CD4-positive, alpha-beta T cell treated with Interleukin-12 subunit alpha and Interleukin-12 subunit beta, for 1 hour (primary cell): ENCODE data around the gene CLEC16A.

ENCODE experiments used
- DNase-seq: peaks from one replicate; pipeline ENCODE4 v3.0.0-alpha.2; 2020

Gene CLEC16A

GRCh38 chr16:11183035-11183812 lies 238.9 kb downstream of the CLEC16A start:
- no peak for DNase-seq

GRCh38 chr16:11183951-11184350 lies 239.6 kb downstream of the CLEC16A start:
- DNase-seq, result no peak

- no peak for DNase-seq
These were observed 243.2 kb downstream of the CLEC16A start for GRCh38 chr16:11187522-11188023.

- no peak for DNase-seq
These were observed 244.7 kb downstream of the CLEC16A start for GRCh38 chr16:11188801-11189740.

GRCh38 chr16:11190588-11191560 lies 246.5 kb downstream of the CLEC16A start:
- DNase-seq, result no peak

- no peak for DNase-seq
These were observed 247.3 kb downstream of the CLEC16A start for GRCh38 chr16:11191665-11192064.

GRCh38 chr16:11193494-11193893 lies 249.1 kb downstream of the CLEC16A start:
- DNase-seq, result no peak

GRCh38 chr16:11194913-11195312 lies 250.5 kb downstream of the CLEC16A start:
- no peak for DNase-seq

- no peak for DNase-seq
These were observed 252.0 kb downstream of the CLEC16A start for GRCh38 chr16:11196286-11196828.

GRCh38 chr16:11198375-11198774 lies 254.0 kb downstream of the CLEC16A start:
- no peak for DNase-seq

- DNase-seq, result no peak
These were observed 254.5 kb downstream of the CLEC16A start for GRCh38 chr16:11198828-11199227.

- DNase-seq, result no peak
These were observed 256.2 kb downstream of the CLEC16A start for GRCh38 chr16:11200592-11200991.

- no peak for DNase-seq
These were observed 257.3 kb downstream of the CLEC16A start for GRCh38 chr16:11201498-11202259.

GRCh38 chr16:11202260-11203091 lies 258.1 kb downstream of the CLEC16A start:
- DNase-seq, result no peak

- DNase-seq, result no peak
These were observed 258.8 kb downstream of the CLEC16A start for GRCh38 chr16:11203111-11203623.

- DNase-seq, result no peak
These were observed 260.2 kb downstream of the CLEC16A start for GRCh38 chr16:11204513-11205047.

- DNase-seq, result no peak
These were observed 260.8 kb downstream of the CLEC16A start for GRCh38 chr16:11205065-11205699.

GRCh38 chr16:11205754-11206581 lies 261.6 kb downstream of the CLEC16A start:
- DNase-seq, result no peak
